Effector CD4-positive, alpha-beta T cell (primary cell): ENCODE measurements around the gene HNRNPC.
"Not testable (repeated sequence)": the region's sequence is repeated elsewhere in the genome, so short reads cannot be mapped to it uniquely, and the experiment has no call there.

Source experiments
- DNase-seq: peaks from one replicate; pipeline ENCODE4 v3.0.0-alpha.2; 2020

HNRNPC gene

GRCh38 chr14:21241218-21241819 lies 27.9 kb downstream of the HNRNPC start:
- no peak for DNase-seq

GRCh38 chr14:21240417-21240816 lies 28.8 kb downstream of the HNRNPC start:
- no peak for DNase-seq

- no peak for DNase-seq
These were observed 30.3 kb downstream of the HNRNPC start for GRCh38 chr14:21238823-21239518.

- DNase-seq = no peak
These were observed 32.1 kb downstream of the HNRNPC start for GRCh38 chr14:21236948-21237797.

- DNase-seq = no peak
These were observed 35.1 kb downstream of the HNRNPC start for GRCh38 chr14:21234112-21234511.

GRCh38 chr14:21233457-21234076 lies 35.7 kb downstream of the HNRNPC start:
- DNase-seq = no peak

- no peak for DNase-seq
These were observed 38.1 kb downstream of the HNRNPC start for GRCh38 chr14:21231020-21231652.

GRCh38 chr14:21229821-21230220 lies 39.4 kb downstream of the HNRNPC start:
- no peak for DNase-seq

- no peak for DNase-seq
These were observed 41.3 kb downstream of the HNRNPC start for GRCh38 chr14:21227981-21228380.

GRCh38 chr14:21227150-21227549 lies 42.1 kb downstream of the HNRNPC start:
- no peak for DNase-seq

GRCh38 chr14:21226467-21226866 lies 42.8 kb downstream of the HNRNPC start:
- DNase-seq = no peak

- not testable (repeated sequence) for DNase-seq
These were observed 44.1 kb downstream of the HNRNPC start for GRCh38 chr14:21225164-21225563.

GRCh38 chr14:21220874-21221477 lies 48.3 kb downstream of the HNRNPC start:
- DNase-seq = no peak

- DNase-seq = no peak
These were observed 49.6 kb downstream of the HNRNPC start for GRCh38 chr14:21219561-21220111.

GRCh38 chr14:21219120-21219519 lies 50.1 kb downstream of the HNRNPC start:
- no peak for DNase-seq

- DNase-seq = no peak
These were observed 53.4 kb downstream of the HNRNPC start for GRCh38 chr14:21215879-21216251.

- DNase-seq = no peak
These were observed 53.9 kb downstream of the HNRNPC start for GRCh38 chr14:21215130-21215878.

GRCh38 chr14:21213652-21214051 lies 55.6 kb downstream of the HNRNPC start:
- DNase-seq = no peak

GRCh38 chr14:21212824-21213223 lies 56.4 kb downstream of the HNRNPC start:
- not testable (repeated sequence) for DNase-seq

- DNase-seq = no peak
These were observed 57.7 kb downstream of the HNRNPC start for GRCh38 chr14:21211509-21211908.

GRCh38 chr14:21210023-21210422 lies 59.2 kb downstream of the HNRNPC start:
- DNase-seq = no peak
